HCT116 (cell line): Measurements from ENCODE around the gene ZNF835.

Source experiments
- CEBPB ChIP-seq: IDR thresholded peaks from 2 replicates; pipeline ENCODE4 v1.6.1; 2012; ENCODE audit warnings: low read depth
- CTCF ChIP-seq, 3 experiments: fragments of 200-600 bp in 1 of 3; sonication (generic) in 1 of 3; IDR thresholded peaks in 2 of 3; conservative IDR thresholded peaks in 1 of 3; 2 replicates each; pipeline ENCODE4 v1.5.1; 2012 to 2017; ENCODE audit warnings: low read depth in 2 of 3, low read length in 2 of 3, antibody characterized with exemption in 1 of 3, borderline replicate concordance in 1 of 3, control low read depth in 1 of 3, mild to moderate bottlenecking in 1 of 3, mixed read lengths in 1 of 3, mixed run types in 1 of 3, moderate library complexity in 1 of 3; ENCODE audit not compliant: insufficient read depth in 1 of 3
- EZH2 ChIP-seq: fragments of 200-600 bp; sonication (generic); IDR thresholded peaks from 2 replicates; pipeline ENCODE4 v1.6.1; 2017; ENCODE audit warnings: antibody characterized with exemption, mixed run types
- EZH2phosphoT487 ChIP-seq: fragments of 200-600 bp; IDR thresholded peaks from 2 replicates; pipeline ENCODE4 v1.6.1; 2018; ENCODE audit warnings: antibody characterized with exemption, borderline replicate concordance
- JUND ChIP-seq: IDR thresholded peaks from 2 replicates; pipeline ENCODE4 v1.6.1; 2012
- MAX ChIP-seq: IDR thresholded peaks from 2 replicates; pipeline ENCODE4 v1.6.1; 2012
- POLR2A ChIP-seq: IDR thresholded peaks from 2 replicates; pipeline ENCODE4 v1.7.0; 2011; ENCODE audit warnings: borderline replicate concordance; ENCODE audit not compliant: insufficient read depth, insufficient read length; ENCODE audit errors: extremely low read depth
- POLR2AphosphoS5 ChIP-seq: IDR thresholded peaks from 2 replicates; pipeline ENCODE4 v1.6.1; 2011; ENCODE audit warnings: mild to moderate bottlenecking, low read depth, low read length, moderate library complexity
- REST ChIP-seq: IDR thresholded peaks from 2 replicates; pipeline ENCODE4 v1.6.1; 2012; ENCODE audit warnings: low read depth
- YY1 ChIP-seq: IDR thresholded peaks from 2 replicates; pipeline ENCODE4 v1.6.1; 2011; ENCODE audit warnings: low read length, low read depth, moderate library complexity, mild to moderate bottlenecking; ENCODE audit not compliant: insufficient replicate concordance; ENCODE audit errors: extremely low read depth
- ZFX ChIP-seq: fragments of 450-650 bp; IDR thresholded peaks from 2 replicates; pipeline ENCODE4 v1.6.1; 2017
- ZNF274 ChIP-seq: fragments of 200-500 bp; sonication (Bioruptor generic); IDR thresholded peaks from 2 replicates; pipeline ENCODE4 v1.6.1; 2014; ENCODE audit warnings: mild to moderate bottlenecking, low read depth, low read length, inconsistent platforms
- TF ChIP-seq, protein P1 (sequence below): IDR thresholded peaks from 2 replicates; pipeline ENCODE4 v1.6.1; 2012
- TF ChIP-seq, protein P2 (sequence below): IDR thresholded peaks from 2 replicates; pipeline ENCODE4 v1.6.1; 2011; ENCODE audit warnings: mild to moderate bottlenecking, low read length, moderate library complexity; ENCODE audit not compliant: insufficient replicate concordance; ENCODE audit errors: extremely low read depth

GRCh38 chr19:56670961-56671612, 470 bp downstream of the ZNF835 start:
- TF ChIP-seq EZH2phosphoT487, result no peak
- no peak for TF ChIP-seq YY1
- no peak for TF ChIP-seq POLR2A
- no peak for TF ChIP-seq REST
- TF ChIP-seq, protein P1, sequence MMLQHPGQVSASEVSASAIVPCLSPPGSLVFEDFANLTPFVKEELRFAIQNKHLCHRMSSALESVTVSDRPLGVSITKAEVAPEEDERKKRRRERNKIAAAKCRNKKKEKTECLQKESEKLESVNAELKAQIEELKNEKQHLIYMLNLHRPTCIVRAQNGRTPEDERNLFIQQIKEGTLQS, result no peak
- no peak for TF ChIP-seq EZH2
- no peak for TF ChIP-seq CTCF (IDR thresholded peaks at IDR 0.05 in 2 of 3, conservative IDR thresholded peaks at IDR 0.05 in 1 of 3; ENCODE audit: borderline replicate concordance in 1 of 3, insufficient read depth in 1 of 3, low read depth in 2 of 3, low read length in 2 of 3)
- no peak for TF ChIP-seq POLR2AphosphoS5
- TF ChIP-seq CEBPB, result no peak
- TF ChIP-seq MAX, result no peak
- TF ChIP-seq, protein P2, sequence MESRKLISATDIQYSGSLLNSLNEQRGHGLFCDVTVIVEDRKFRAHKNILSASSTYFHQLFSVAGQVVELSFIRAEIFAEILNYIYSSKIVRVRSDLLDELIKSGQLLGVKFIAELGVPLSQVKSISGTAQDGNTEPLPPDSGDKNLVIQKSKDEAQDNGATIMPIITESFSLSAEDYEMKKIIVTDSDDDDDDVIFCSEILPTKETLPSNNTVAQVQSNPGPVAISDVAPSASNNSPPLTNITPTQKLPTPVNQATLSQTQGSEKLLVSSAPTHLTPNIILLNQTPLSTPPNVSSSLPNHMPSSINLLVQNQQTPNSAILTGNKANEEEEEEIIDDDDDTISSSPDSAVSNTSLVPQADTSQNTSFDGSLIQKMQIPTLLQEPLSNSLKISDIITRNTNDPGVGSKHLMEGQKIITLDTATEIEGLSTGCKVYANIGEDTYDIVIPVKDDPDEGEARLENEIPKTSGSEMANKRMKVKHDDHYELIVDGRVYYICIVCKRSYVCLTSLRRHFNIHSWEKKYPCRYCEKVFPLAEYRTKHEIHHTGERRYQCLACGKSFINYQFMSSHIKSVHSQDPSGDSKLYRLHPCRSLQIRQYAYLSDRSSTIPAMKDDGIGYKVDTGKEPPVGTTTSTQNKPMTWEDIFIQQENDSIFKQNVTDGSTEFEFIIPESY, result no peak
- TF ChIP-seq ZNF274, result no peak
- TF ChIP-seq ZFX, result no peak
- no peak for TF ChIP-seq JUND
